Stimulated activated naive CD8-positive, alpha-beta T cell treated with anti-CD3 and anti-CD28 coated beads, Interleukin-15, Interleukin-2, amounts not matched to agents 100 ng/mL and 50 ng/mL, for 24 hours (primary cell): ENCODE results near the gene CSNK2A1.
"Not testable (repeated sequence)": the region's sequence is repeated elsewhere in the genome, so short reads cannot be mapped to it uniquely, and the experiment has no call there.

Experiments
- H3K27ac Mint-ChIP-seq: one replicate; pipeline ENCODE4 v1.8.0; 2021; ENCODE audit warnings: mild to moderate bottlenecking, mixed read lengths
- H3K27me3 Mint-ChIP-seq: one replicate; pipeline ENCODE4 v1.8.0; 2021; ENCODE audit warnings: mixed read lengths
- H3K36me3 Mint-ChIP-seq: one replicate; pipeline ENCODE4 v1.8.0; 2021; ENCODE audit warnings: low read depth, mixed read lengths
- H3K4me1 Mint-ChIP-seq: one replicate; pipeline ENCODE4 v1.8.0; 2021; ENCODE audit warnings: low read depth, mixed read lengths
- H3K4me3 Mint-ChIP-seq: one replicate; pipeline ENCODE4 v1.8.0; 2021; ENCODE audit warnings: mild to moderate bottlenecking, mixed read lengths
- H3K9me3 Mint-ChIP-seq: one replicate; pipeline ENCODE4 v1.8.0; 2021; ENCODE audit warnings: mixed read lengths

Gene CSNK2A1

GRCh38 chr20:531608-532007 lies 12.0 kb downstream of the CSNK2A1 start:
- H3K9me3 Mint-ChIP-seq, result peaks cover 12% of the 10 kb centered on the region
- peaks cover 69% of the 10 kb centered on the region for H3K4me1 Mint-ChIP-seq
- no peaks in the 10 kb centered on the region for H3K27me3 Mint-ChIP-seq
- no peak overlapping the region for H3K27ac Mint-ChIP-seq
- peaks cover 67% of the 10 kb centered on the region for H3K36me3 Mint-ChIP-seq
- no peak overlapping the region for H3K4me3 Mint-ChIP-seq

GRCh38 chr20:530321-530720 lies 13.3 kb downstream of the CSNK2A1 start:
- Mint-ChIP-seq H3K4me3 (no peak overlapping the region), H3K9me3 (peaks cover 12% of the 10 kb centered on the region), H3K27me3 (no peaks in the 10 kb centered on the region), H3K27ac (no peak overlapping the region), H3K36me3 (peaks cover 73% of the 10 kb centered on the region), H3K4me1 (peaks cover 58% of the 10 kb centered on the region)

DNA sequence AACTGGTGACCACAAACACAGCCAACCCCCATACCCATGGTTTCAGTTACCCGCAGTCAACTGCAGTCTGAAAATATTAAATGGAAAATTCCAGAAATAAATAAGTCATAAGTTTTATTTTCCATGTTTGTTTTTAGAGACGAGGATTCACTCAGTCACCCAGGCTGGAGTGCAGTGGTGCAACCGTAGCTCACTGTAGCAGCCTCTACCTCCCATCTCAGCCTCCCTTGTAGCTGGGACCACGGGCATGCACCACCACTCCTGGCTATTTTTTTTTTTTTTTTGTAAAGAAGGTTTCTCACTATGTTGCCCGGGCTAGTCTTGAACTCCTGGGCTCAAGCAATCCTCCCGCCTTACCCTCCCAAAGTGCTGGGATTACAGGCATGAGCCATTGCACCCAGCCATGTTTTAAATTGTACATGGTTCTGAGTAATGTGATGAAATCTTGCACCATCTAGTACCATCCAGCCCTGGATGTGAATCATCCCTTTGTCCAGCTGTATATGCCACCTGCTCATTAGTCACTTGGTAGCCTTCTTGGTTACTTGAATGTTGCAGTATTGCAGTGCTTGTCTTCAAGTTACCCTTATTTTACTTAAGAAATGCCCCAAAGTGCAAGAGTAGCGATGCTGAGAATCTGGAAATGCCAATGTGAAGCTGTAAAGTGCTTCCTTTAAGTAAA lies 14.5 kb downstream of the CSNK2A1 start:
- Mint-ChIP-seq H3K27ac (peak overlapping the region; percentile 84), H3K4me3 (no peak overlapping the region), H3K36me3 (peaks cover 78% of the 10 kb centered on the region), H3K9me3 (peaks cover 12% of the 10 kb centered on the region), H3K27me3 (no peaks in the 10 kb centered on the region), H3K4me1 (peaks cover 48% of the 10 kb centered on the region)

GRCh38 chr20:527571-527886 lies 16.1 kb downstream of the CSNK2A1 start:
- Mint-ChIP-seq H3K27me3 (no peaks in the 10 kb centered on the region), H3K27ac (no peak overlapping the region), H3K36me3 (peaks cover 82% of the 10 kb centered on the region), H3K4me1 (peaks cover 35% of the 10 kb centered on the region), H3K4me3 (no peak overlapping the region), H3K9me3 (peaks cover 12% of the 10 kb centered on the region)

DNA sequence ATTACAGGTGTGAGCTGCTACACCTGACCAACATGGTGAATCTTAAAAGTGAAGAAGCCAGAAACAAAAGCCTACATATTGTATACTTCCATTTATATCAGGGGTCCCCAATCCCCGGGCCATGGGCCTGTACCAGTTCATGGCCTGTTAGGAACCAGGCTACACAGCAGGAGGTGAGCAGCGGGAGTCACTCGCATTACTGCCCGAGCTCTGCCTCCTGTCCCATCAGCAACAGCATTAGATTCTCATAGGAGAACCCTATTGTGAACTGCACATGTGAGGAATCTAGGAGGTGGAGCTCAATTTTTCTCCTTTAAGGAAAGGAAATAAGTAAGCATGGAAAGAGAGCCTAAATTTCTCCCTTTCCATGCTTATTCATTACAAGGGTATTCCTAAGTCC lies 21.7 kb downstream of the CSNK2A1 start:
- H3K27me3 Mint-ChIP-seq, result no peaks in the 10 kb centered on the region
- H3K36me3 Mint-ChIP-seq, result peaks cover 82% of the 10 kb centered on the region
- H3K27ac Mint-ChIP-seq, result no peak overlapping the region
- H3K4me1 Mint-ChIP-seq, result peaks cover 15% of the 10 kb centered on the region
- no peak overlapping the region for H3K4me3 Mint-ChIP-seq
- peaks cover 10% of the 10 kb centered on the region for H3K9me3 Mint-ChIP-seq

- H3K9me3 Mint-ChIP-seq, result peaks cover 9% of the 10 kb centered on the region
- peaks cover 84% of the 10 kb centered on the region for H3K36me3 Mint-ChIP-seq
- no peak overlapping the region for H3K4me3 Mint-ChIP-seq
- H3K27me3 Mint-ChIP-seq, result no peaks in the 10 kb centered on the region
- H3K27ac Mint-ChIP-seq, result no peak overlapping the region
- peaks cover 33% of the 10 kb centered on the region for H3K4me1 Mint-ChIP-seq
These were observed 23.6 kb downstream of the CSNK2A1 start for GRCh38 chr20:519999-520398.

GRCh38 chr20:517221-517620 lies 26.4 kb downstream of the CSNK2A1 start:
- Mint-ChIP-seq H3K27ac (no peak overlapping the region), H3K36me3 (peaks cover 68% of the 10 kb centered on the region), H3K4me3 (no peak overlapping the region), H3K9me3 (peaks cover 9% of the 10 kb centered on the region), H3K27me3 (no peaks in the 10 kb centered on the region), H3K4me1 (peaks cover 53% of the 10 kb centered on the region)

DNA sequence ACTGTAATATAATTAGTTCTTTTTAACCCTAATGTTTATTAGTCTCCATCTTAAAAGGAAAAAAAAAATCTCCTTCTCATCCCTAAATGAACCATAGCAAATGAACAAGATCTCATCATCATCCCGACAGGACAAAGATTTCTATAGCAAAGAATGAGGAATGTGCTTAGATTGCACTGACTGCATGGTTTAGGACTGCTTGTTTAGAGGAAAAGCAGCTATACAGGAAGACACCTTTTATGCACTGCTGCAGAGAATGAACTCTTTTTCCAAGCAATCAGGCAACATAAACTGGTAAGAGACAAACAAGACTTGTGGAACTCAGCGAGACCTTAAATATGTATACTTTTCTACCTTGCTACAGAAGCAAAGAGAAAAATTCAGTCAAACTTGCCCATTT lies 26.8 kb downstream of the CSNK2A1 start:
- Mint-ChIP-seq H3K4me1 (peaks cover 57% of the 10 kb centered on the region), H3K9me3 (peaks cover 9% of the 10 kb centered on the region), H3K27me3 (no peaks in the 10 kb centered on the region), H3K36me3 (peaks cover 64% of the 10 kb centered on the region), H3K27ac (no peak overlapping the region), H3K4me3 (no peak overlapping the region)

DNA sequence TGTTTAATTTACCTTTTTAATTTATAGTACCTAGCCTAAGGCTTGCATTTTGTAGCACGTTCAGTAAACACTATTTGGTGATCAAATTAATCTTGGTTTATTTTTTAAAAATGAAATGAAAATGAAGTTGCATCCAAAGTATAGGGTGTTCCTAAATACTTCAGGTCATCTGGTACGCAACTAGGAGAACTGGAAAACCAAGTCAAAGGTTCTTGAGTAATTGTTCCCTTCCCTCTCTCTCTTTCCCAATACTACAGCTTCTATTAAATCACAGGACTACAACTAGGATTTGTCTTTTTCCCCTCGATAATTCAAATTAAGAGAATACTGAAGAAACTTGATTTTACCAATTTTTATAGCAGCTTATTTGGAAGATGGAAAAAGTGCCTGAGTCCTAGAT lies 27.9 kb downstream of the CSNK2A1 start:
- Mint-ChIP-seq H3K36me3 (peaks cover 57% of the 10 kb centered on the region), H3K27ac (no peak overlapping the region), H3K4me1 (peaks cover 64% of the 10 kb centered on the region)

DNA sequence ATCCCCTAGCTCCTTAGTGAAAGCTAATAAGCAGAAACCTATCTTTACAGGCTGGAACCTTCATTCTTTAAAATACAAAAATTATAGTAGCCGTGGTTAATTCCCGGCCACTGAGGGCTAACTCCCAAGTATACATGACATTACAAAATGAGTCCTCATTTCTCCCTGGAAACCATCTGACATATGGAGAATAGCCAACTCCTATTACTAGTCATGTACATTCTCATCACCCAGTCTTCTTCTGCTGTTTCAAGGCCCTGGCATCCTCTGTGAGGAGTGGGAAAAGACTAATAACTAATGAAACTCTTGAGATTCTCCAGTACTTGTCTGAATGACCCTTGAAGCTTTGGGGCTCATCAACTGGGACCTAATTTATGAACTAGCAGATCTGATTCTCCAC lies 30.2 kb downstream of the CSNK2A1 start:
- H3K4me1 Mint-ChIP-seq, result peaks cover 66% of the 10 kb centered on the region
- H3K27me3 Mint-ChIP-seq, result no peaks in the 10 kb centered on the region
- H3K36me3 Mint-ChIP-seq, result peaks cover 49% of the 10 kb centered on the region
- H3K9me3 Mint-ChIP-seq, result no peaks in the 10 kb centered on the region
- H3K4me3 Mint-ChIP-seq, result no peak overlapping the region
- H3K27ac Mint-ChIP-seq, result no peak overlapping the region

More for the DNA sequence above, 27.9 kb downstream of the CSNK2A1 start:
- Mint-ChIP-seq H3K9me3 (peaks cover 6% of the 10 kb centered on the region), H3K4me3 (no peak overlapping the region), H3K27me3 (no peaks in the 10 kb centered on the region)

DNA sequence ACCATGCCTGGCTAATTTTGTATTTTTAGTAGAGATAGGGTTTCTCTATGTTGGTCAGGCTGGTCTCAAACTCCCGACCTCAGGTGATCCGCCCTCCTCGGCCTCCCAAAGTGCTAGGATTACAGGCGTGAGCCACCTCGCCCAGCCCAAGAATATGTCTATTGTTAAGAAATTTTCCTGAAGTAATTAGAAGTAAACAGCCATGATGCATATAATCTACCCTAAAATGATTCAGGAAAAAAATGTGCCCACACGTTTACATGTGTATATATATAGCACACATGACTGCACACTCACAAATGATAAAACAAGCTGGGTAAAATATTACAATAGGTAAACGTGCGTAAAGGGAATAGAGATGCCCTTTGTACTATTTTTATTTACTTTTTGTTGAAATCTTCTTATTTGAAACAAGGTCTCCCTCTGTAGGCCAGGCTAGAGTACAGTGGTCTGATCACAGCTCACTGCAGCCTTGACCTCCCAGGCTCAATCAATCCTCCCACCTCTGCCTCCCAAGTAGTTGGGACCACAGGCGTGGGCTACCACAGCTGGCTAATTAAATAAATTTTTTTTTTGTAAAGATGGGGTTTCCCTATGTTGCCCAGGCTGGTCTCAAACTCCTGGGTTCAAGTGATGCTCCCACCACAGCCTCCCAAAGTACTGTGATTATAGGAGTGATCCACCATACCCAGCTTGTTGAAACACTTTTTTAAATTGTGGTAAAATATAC lies 33.1 kb downstream of the CSNK2A1 start:
- Mint-ChIP-seq H3K36me3 (peaks cover 50% of the 10 kb centered on the region), H3K4me1 (peaks cover 44% of the 10 kb centered on the region)
- H3K27ac Mint-ChIP-seq, H3K9me3 Mint-ChIP-seq, H3K27me3 Mint-ChIP-seq, H3K4me3 Mint-ChIP-seq: not testable (repeated sequence)

DNA sequence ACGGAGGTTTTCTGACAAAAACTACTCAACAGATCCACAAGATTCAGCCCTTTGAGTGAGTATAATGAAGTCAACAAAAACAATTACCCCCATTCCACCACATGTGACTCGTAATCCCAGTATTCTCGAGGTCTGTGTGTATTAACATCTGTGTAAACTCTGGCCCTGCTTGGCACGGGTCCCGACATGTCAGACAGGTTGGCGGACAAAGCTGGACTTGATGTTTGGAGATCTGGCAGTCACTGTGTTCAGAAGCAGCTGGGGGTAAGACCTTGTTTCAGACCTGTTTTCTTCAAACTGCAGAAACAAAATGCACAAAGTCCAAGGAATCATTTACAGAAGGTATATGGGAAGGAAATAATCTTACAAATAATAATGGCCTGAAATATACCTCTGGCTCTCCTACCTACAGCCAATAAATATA lies 35.2 kb downstream of the CSNK2A1 start:
- peaks cover 51% of the 10 kb centered on the region for H3K36me3 Mint-ChIP-seq

GRCh38 chr20:507761-508332 lies 35.7 kb downstream of the CSNK2A1 start:
- peaks cover 56% of the 10 kb centered on the region for H3K36me3 Mint-ChIP-seq
- no peak overlapping the region for H3K27ac Mint-ChIP-seq
- H3K4me1 Mint-ChIP-seq, result peaks cover 21% of the 10 kb centered on the region
- H3K27me3 Mint-ChIP-seq, result no peaks in the 10 kb centered on the region
- no peak overlapping the region for H3K4me3 Mint-ChIP-seq
- H3K9me3 Mint-ChIP-seq, result no peaks in the 10 kb centered on the region

More for the DNA sequence above, 35.2 kb downstream of the CSNK2A1 start:
- not testable (repeated sequence) for H3K27me3 Mint-ChIP-seq, H3K4me3 Mint-ChIP-seq, H3K27ac Mint-ChIP-seq, H3K9me3 Mint-ChIP-seq
- peaks cover 25% of the 10 kb centered on the region for H3K4me1 Mint-ChIP-seq

DNA sequence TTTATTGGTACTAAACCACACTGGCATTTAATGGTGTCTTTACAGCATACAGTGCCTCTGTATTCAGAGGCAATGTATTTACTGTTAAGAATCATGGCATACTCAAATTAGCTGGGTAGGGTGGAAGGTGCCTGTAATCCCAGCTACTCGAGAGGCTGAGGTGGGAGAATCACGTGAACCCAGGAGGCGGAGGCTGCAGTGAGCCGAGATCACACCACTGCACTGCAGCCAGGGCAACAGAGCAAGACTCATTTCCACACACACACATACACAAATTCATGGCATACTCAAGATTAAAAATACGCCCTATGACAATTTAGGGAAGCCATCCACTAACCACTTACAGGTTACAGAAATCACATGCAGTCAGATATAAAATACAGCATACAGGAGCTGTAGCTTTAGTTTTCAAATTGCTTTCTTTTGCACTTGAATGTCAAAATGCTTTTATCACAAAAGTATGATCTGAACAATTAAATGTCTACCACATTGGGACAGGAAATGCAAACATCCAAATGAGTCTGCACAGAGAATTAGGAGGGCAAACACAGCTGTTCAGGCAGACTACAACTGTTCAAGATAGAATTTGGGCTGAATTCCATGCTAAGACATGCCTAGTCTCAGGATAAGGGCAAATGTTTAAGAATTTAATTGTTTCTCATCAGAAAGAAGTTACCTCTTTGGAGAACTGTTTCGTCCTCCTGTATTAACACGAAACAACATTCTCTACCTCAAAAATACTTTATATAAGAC lies 36.4 kb downstream of the CSNK2A1 start:
- Mint-ChIP-seq H3K27me3 (no peaks in the 10 kb centered on the region), H3K4me1 (peaks cover 23% of the 10 kb centered on the region), H3K36me3 (peaks cover 63% of the 10 kb centered on the region), H3K9me3 (no peaks in the 10 kb centered on the region), H3K4me3 (no peak overlapping the region), H3K27ac (no peak overlapping the region)

- peaks cover 78% of the 10 kb centered on the region for H3K36me3 Mint-ChIP-seq
- no peak overlapping the region for H3K27ac Mint-ChIP-seq
- no peaks in the 10 kb centered on the region for H3K9me3 Mint-ChIP-seq
- no peak overlapping the region for H3K4me3 Mint-ChIP-seq
- H3K27me3 Mint-ChIP-seq, result no peaks in the 10 kb centered on the region
- H3K4me1 Mint-ChIP-seq, result peaks cover 13% of the 10 kb centered on the region
These were observed 38.9 kb downstream of the CSNK2A1 start for GRCh38 chr20:504632-505075.
